Measurements from ENCODE around the gene MTHFD1.

- TF ChIP-seq CTCF (IDR thresholded peaks at IDR 0.05) = no peak
- no peak for TF ChIP-seq POLR2A (IDR thresholded peaks at IDR 0.05)
These were observed 78.9 kb downstream of the MTHFD1 start for GRCh38 chr14:64467101-64467500.
